Measurements from ENCODE around the gene CIAO3.
"Not testable (repeated sequence)": the region's sequence is repeated elsewhere in the genome, so short reads cannot be mapped to it uniquely, and the experiment has no call there.

CIAO3 gene

GRCh38 chr16:694187-694862 lies 46.5 kb downstream of the CIAO3 start:
- peak; percentile 62 for DNase-seq (ENCODE audit: low read depth, low spot score)

GRCh38 chr16:693766-694165 lies 47.0 kb downstream of the CIAO3 start:
- DNase-seq (ENCODE audit: low read depth, low spot score): no peak

GRCh38 chr16:693364-693763 lies 47.4 kb downstream of the CIAO3 start:
- DNase-seq (ENCODE audit: low read depth, low spot score): no peak

GRCh38 chr16:692356-693108 lies 48.3 kb downstream of the CIAO3 start:
- no peak for DNase-seq (ENCODE audit: low read depth, low spot score)

- DNase-seq (ENCODE audit: low read depth, low spot score): not testable (repeated sequence)
Measured at GRCh38 chr16:691242-691641, 49.6 kb downstream of the CIAO3 start.

GRCh38 chr16:689175-689897 lies 51.5 kb downstream of the CIAO3 start:
- no peak for DNase-seq (ENCODE audit: low read depth, low spot score)

GRCh38 chr16:687499-687898 lies 53.3 kb downstream of the CIAO3 start:
- DNase-seq (ENCODE audit: low read depth, low spot score): no peak

GRCh38 chr16:686459-687260 lies 54.1 kb downstream of the CIAO3 start:
- DNase-seq (ENCODE audit: low read depth, low spot score): no peak

GRCh38 chr16:685967-686366 lies 54.8 kb downstream of the CIAO3 start:
- no peak for DNase-seq (ENCODE audit: low read depth, low spot score)

- DNase-seq (ENCODE audit: low read depth, low spot score): no peak
Measured at GRCh38 chr16:684961-685696, 55.7 kb downstream of the CIAO3 start.

- peak; percentile 98 for DNase-seq (ENCODE audit: low read depth, low spot score)
Measured at GRCh38 chr16:684071-684794, 56.6 kb downstream of the CIAO3 start, which contains the start of gene JMJD8. Gene JMJD8, minus strand, starts transcription at chr16:684334. Its CDS starts 15 bp downstream, at chr16:684319.

- DNase-seq (ENCODE audit: low read depth, low spot score): no peak
Measured at GRCh38 chr16:683396-684070, 57.3 kb downstream of the CIAO3 start.

- no peak for DNase-seq (ENCODE audit: low read depth, low spot score)
Measured at GRCh38 chr16:682493-683395, 58.1 kb downstream of the CIAO3 start.

- no peak for DNase-seq (ENCODE audit: low read depth, low spot score)
Measured at GRCh38 chr16:681746-682427, 58.9 kb downstream of the CIAO3 start.

GRCh38 chr16:680967-681745 lies 59.6 kb downstream of the CIAO3 start:
- no peak for DNase-seq (ENCODE audit: low read depth, low spot score)

- DNase-seq (ENCODE audit: low read depth, low spot score): no peak
Measured at GRCh38 chr16:680625-680945, 60.2 kb downstream of the CIAO3 start.

Measured in ELF-1 (cell line).